H9 (cell line): Measurements from ENCODE around the gene ST6GALNAC3. TPM values are rescaled to one million over a fixed set of nuclear protein-coding genes. Genes with fewer than 3 reads are reported as not detected.

Experiments
- DNase-seq: peaks from one replicate; pipeline ENCODE4 v3.0.0-alpha.2; 2017
- H2AFZ ChIP-seq: one replicate; pipeline ENCODE4 v1.6.1; 2013; ENCODE audit warnings: mild to moderate bottlenecking, low read length, control low read depth, moderate library complexity
- H2AK5ac ChIP-seq: 2 replicates; pipeline ENCODE4 v1.6.1; 2013; ENCODE audit warnings: low read length, control low read depth, mixed read lengths; ENCODE audit not compliant: insufficient read length
- H2BK120ac ChIP-seq: one replicate; pipeline ENCODE4 v1.6.1; 2013; ENCODE audit warnings: low read depth, mild to moderate bottlenecking, low read length, control low read depth, inconsistent platforms; ENCODE audit not compliant: poor library complexity, severe bottlenecking
- H2BK12ac ChIP-seq: 2 replicates; pipeline ENCODE4 v1.6.1; 2013; ENCODE audit warnings: low read length, control low read depth, mixed read lengths, low read depth; ENCODE audit not compliant: insufficient read length
- H2BK15ac ChIP-seq: 2 replicates; pipeline ENCODE4 v1.6.1; 2013; ENCODE audit warnings: low read depth, low read length, control low read depth
- H2BK20ac ChIP-seq: one replicate; pipeline ENCODE4 v1.6.1; 2013; ENCODE audit warnings: low read depth, mild to moderate bottlenecking, low read length, control low read depth, inconsistent platforms; ENCODE audit not compliant: poor library complexity, severe bottlenecking
- H2BK5ac ChIP-seq: 2 replicates; pipeline ENCODE4 v1.6.1; 2013; ENCODE audit warnings: low read length, control low read depth, mixed read lengths; ENCODE audit not compliant: insufficient read length
- H3K14ac ChIP-seq: 2 replicates; pipeline ENCODE4 v1.6.1; 2013; ENCODE audit warnings: low read length, control low read depth; ENCODE audit not compliant: insufficient read depth
- H3K18ac ChIP-seq: 2 replicates; pipeline ENCODE4 v1.6.1; 2013; ENCODE audit warnings: low read depth, mild to moderate bottlenecking, mixed read lengths, low read length, control low read depth; ENCODE audit not compliant: insufficient read length
- H3K23ac ChIP-seq: 2 replicates; pipeline ENCODE4 v1.6.1; 2013; ENCODE audit warnings: low read length, control low read depth, mixed read lengths, low read depth; ENCODE audit not compliant: insufficient read length
- H3K23me2 ChIP-seq: 2 replicates; pipeline ENCODE4 v1.6.1; 2013; ENCODE audit warnings: low read depth, mild to moderate bottlenecking, mixed read lengths, low read length, control low read depth; ENCODE audit not compliant: insufficient read length, poor library complexity, severe bottlenecking
- H3K27ac ChIP-seq: 2 replicates; pipeline ENCODE4 v1.5.1; 2013; ENCODE audit warnings: low read length, control low read depth, mixed read lengths, low read depth; ENCODE audit not compliant: insufficient read length
- H3K27me3 ChIP-seq: 2 replicates; pipeline ENCODE4 v1.6.1; 2013; ENCODE audit warnings: low read length, control low read depth, inconsistent platforms; ENCODE audit not compliant: insufficient read depth
- H3K4ac ChIP-seq: 2 replicates; pipeline ENCODE4 v1.6.1; 2013; ENCODE audit warnings: low read depth, mild to moderate bottlenecking, control low read depth, inconsistent platforms, low read length, moderate library complexity
- H3K4me1 ChIP-seq: 2 replicates; pipeline ENCODE4 v1.6.1; 2013; ENCODE audit warnings: low read length, control low read depth, inconsistent platforms; ENCODE audit not compliant: insufficient read depth
- H3K4me2 ChIP-seq: 2 replicates; pipeline ENCODE4 v1.6.1; 2013; ENCODE audit warnings: low read length, control low read depth, mixed read lengths; ENCODE audit not compliant: insufficient read length, insufficient read depth
- H3K56ac ChIP-seq: 2 replicates; pipeline ENCODE4 v1.6.1; 2013; ENCODE audit warnings: low read depth, mild to moderate bottlenecking, mixed read lengths, low read length, control low read depth; ENCODE audit not compliant: insufficient read length
- H3K79me1 ChIP-seq: 2 replicates; pipeline ENCODE4 v1.6.1; 2013; ENCODE audit warnings: low read depth, mild to moderate bottlenecking, moderate library complexity, low read length, control low read depth, inconsistent platforms; ENCODE audit not compliant: insufficient read depth, poor library complexity, severe bottlenecking
- H3K79me2 ChIP-seq: 2 replicates; pipeline ENCODE4 v1.6.1; 2013; ENCODE audit warnings: low read length, control low read depth, inconsistent platforms; ENCODE audit not compliant: insufficient read depth
- H3K9ac ChIP-seq: 2 replicates; pipeline ENCODE4 v1.6.1; 2013; ENCODE audit warnings: low read length, control low read depth, mixed read lengths; ENCODE audit not compliant: insufficient read length; ENCODE audit errors: extremely low read depth
- H3K9me3 ChIP-seq: one replicate; pipeline ENCODE4 v1.6.1; 2013; ENCODE audit warnings: low read depth, low read length, inconsistent platforms; ENCODE audit not compliant: control insufficient read depth
- H3T11ph ChIP-seq: one replicate; pipeline ENCODE4 v1.6.1; 2013; ENCODE audit warnings: mild to moderate bottlenecking, low read length, control low read depth, inconsistent platforms
- H4K20me1 ChIP-seq: one replicate; pipeline ENCODE4 v1.6.1; 2013; ENCODE audit not compliant: control insufficient read depth, insufficient read length, insufficient read depth
- H4K5ac ChIP-seq: 2 replicates; pipeline ENCODE4 v1.6.1; 2013; ENCODE audit warnings: low read depth, mild to moderate bottlenecking, mixed read lengths, low read length, control low read depth; ENCODE audit not compliant: insufficient read length
- H4K8ac ChIP-seq: replicated peaks from 2 replicates; pipeline ENCODE4 v1.6.1; 2013; ENCODE audit warnings: low read length, control low read depth, mixed read lengths, low read depth; ENCODE audit not compliant: insufficient read length
- H4K91ac ChIP-seq: 2 replicates; pipeline ENCODE4 v1.6.1; 2013; ENCODE audit warnings: low read depth, mild to moderate bottlenecking, moderate library complexity, mixed read lengths, low read length, control low read depth; ENCODE audit not compliant: insufficient read length
- H3K27ac Mint-ChIP-seq, 3 experiments: 2 replicates in 2 of 3; 3 replicates in 1 of 3; pipeline ENCODE4 v1.8.0; 2020 to 2021; ENCODE audit warnings: mixed read lengths in 3 of 3, mild to moderate bottlenecking in 1 of 3, moderate library complexity in 1 of 3
- H3K27me3 Mint-ChIP-seq: 2 replicates; pipeline ENCODE4 v1.8.0; 2021; ENCODE audit warnings: low read depth, mild to moderate bottlenecking, moderate library complexity, mixed read lengths
- H3K36me3 Mint-ChIP-seq, 3 experiments: 2 replicates in 2 of 3; 3 replicates in 1 of 3; pipeline ENCODE4 v1.8.0; 2020 to 2021; ENCODE audit warnings: low read depth in 3 of 3, mixed read lengths in 3 of 3; ENCODE audit not compliant: insufficient read depth in 1 of 3
- H3K4me1 Mint-ChIP-seq, 2 experiments: 2 replicates each; pipeline ENCODE4 v1.8.0; 2020; ENCODE audit warnings: mixed read lengths in 2 of 2
- H3K4me3 Mint-ChIP-seq, 2 experiments: 2 replicates in 1 of 2; 3 replicates in 1 of 2; pipeline ENCODE4 v1.8.0; 2020 to 2021; ENCODE audit warnings: mild to moderate bottlenecking in 2 of 2, mixed read lengths in 2 of 2, moderate library complexity in 1 of 2
- H3K9me3 Mint-ChIP-seq, 2 experiments: 2 replicates in 1 of 2; 3 replicates in 1 of 2; pipeline ENCODE4 v1.8.0; 2020; ENCODE audit warnings: mild to moderate bottlenecking in 2 of 2, mixed read lengths in 2 of 2, moderate library complexity in 1 of 2
- WGBS: extraction: QIAGEN DNeasy Blood & Tissue Kit; methylation state at CpG from one replicate; pipeline ENCODE4 v1.1.7; 2013; ENCODE audit warnings: missing lambda C conversion rate, low lambda C conversion rate, mixed read lengths; ENCODE audit not compliant: insufficient read length; ENCODE audit errors: extremely low coverage; 5-methylcytosine and 5-hydroxymethylcytosine counted together
- total RNA-seq: library from RNA; stranded (reverse); gene quantifications from 2 replicates; pipeline ENCODE4 v1.2.1, GENCODE V29; 2021
- TF ChIP-seq, protein P1 (sequence below): fragments of 200-600 bp; sonication (generic); conservative IDR thresholded peaks from 3 replicates; pipeline ENCODE4 v1.8.0; 2021; ENCODE audit warnings: antibody characterized with exemption, mild to moderate bottlenecking

Gene ST6GALNAC3
- total RNA-seq, 1 experiment from 2014 or later: 11.2 TPM

DNA sequence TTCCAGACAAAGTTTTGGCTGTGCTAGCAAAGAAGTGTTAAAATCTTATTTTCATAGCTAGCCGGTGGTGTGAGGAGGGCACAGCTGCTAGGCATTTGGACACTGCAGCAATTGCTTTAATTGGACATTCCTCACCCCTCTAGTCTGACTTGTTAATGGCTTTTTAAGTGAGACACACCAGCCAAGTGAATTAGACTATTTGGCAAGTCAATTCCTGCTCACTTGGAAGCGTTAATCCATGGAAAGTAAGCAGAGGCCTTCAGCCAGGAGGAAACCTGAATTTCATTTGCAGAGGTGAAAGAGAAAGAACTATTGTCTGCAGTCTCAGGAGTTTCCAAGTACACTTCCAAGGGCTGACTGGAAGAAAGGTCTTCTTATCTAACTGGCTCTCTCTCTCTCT lies 175.7 kb downstream of the ST6GALNAC3 start:
- H3K4me1 Mint-ChIP-seq: peaks cover 57 to 63% of the 10 kb centered on the region in 2 experiments
- no peaks in the 10 kb centered on the region for H3K27me3 Mint-ChIP-seq
- TF ChIP-seq, protein P1, sequence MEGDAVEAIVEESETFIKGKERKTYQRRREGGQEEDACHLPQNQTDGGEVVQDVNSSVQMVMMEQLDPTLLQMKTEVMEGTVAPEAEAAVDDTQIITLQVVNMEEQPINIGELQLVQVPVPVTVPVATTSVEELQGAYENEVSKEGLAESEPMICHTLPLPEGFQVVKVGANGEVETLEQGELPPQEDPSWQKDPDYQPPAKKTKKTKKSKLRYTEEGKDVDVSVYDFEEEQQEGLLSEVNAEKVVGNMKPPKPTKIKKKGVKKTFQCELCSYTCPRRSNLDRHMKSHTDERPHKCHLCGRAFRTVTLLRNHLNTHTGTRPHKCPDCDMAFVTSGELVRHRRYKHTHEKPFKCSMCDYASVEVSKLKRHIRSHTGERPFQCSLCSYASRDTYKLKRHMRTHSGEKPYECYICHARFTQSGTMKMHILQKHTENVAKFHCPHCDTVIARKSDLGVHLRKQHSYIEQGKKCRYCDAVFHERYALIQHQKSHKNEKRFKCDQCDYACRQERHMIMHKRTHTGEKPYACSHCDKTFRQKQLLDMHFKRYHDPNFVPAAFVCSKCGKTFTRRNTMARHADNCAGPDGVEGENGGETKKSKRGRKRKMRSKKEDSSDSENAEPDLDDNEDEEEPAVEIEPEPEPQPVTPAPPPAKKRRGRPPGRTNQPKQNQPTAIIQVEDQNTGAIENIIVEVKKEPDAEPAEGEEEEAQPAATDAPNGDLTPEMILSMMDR: no peak

More for the DNA sequence above, 175.7 kb downstream of the ST6GALNAC3 start:
- H3K56ac ChIP-seq: no peak overlapping the region
- no peak overlapping the region for H2BK20ac ChIP-seq
- peaks cover 0 to 6% (median 0%) of the 10 kb centered on the region in 3 experiments; a peak in 2 of 7 replicates for H3K36me3 Mint-ChIP-seq
- no peak overlapping the region for H3K23ac ChIP-seq
- peaks cover 2 to 4% of the 10 kb centered on the region in 2 experiments; a peak in 3 of 5 replicates for H3K9me3 Mint-ChIP-seq
- no peaks in the 10 kb centered on the region for H3K79me2 ChIP-seq
- H3K4me1 ChIP-seq: peaks cover 10% of the 10 kb centered on the region; the same call in 1 of the 2 replicates
- WGBS: no CpG with 5 or more reads among the region's 2 CpGs
- H3K27ac Mint-ChIP-seq: peak overlapping the region; percentile 17 to 76 (median 55); a peak in 5 of 7 replicates
- no peak overlapping the region for H2AK5ac ChIP-seq
- H2BK15ac ChIP-seq: no peak overlapping the region
- H3K23me2 ChIP-seq: no peaks in the 10 kb centered on the region
- no peaks in the 10 kb centered on the region for H3K27me3 ChIP-seq
- H3K9me3 ChIP-seq: no peaks in the 10 kb centered on the region
- no peak overlapping the region for H3K9ac ChIP-seq
- no peak overlapping the region for H4K91ac ChIP-seq
- peak overlapping the region; percentile 32 for H3K27ac ChIP-seq
- H3K4ac ChIP-seq: no peak overlapping the region
- H3K4me2 ChIP-seq: no peak overlapping the region
- no peak overlapping the region for H4K8ac ChIP-seq
- no peak for DNase-seq
- H3K79me1 ChIP-seq: no peaks in the 10 kb centered on the region
- no peak overlapping the region for H2AFZ ChIP-seq
- no peak overlapping the region for H2BK120ac ChIP-seq
- no peak overlapping the region for H4K5ac ChIP-seq
- H3K4me3 Mint-ChIP-seq: no peak overlapping the region
- no peaks in the 10 kb centered on the region for H4K20me1 ChIP-seq
- no peak overlapping the region for H2BK5ac ChIP-seq
- H3K18ac ChIP-seq: no peak overlapping the region
- no peak overlapping the region for H3T11ph ChIP-seq
- no peak overlapping the region for H3K14ac ChIP-seq
- H2BK12ac ChIP-seq: no peak overlapping the region
